ENCODE measurements around the gene ZBTB2.

The ZBTB2 gene

DNA sequence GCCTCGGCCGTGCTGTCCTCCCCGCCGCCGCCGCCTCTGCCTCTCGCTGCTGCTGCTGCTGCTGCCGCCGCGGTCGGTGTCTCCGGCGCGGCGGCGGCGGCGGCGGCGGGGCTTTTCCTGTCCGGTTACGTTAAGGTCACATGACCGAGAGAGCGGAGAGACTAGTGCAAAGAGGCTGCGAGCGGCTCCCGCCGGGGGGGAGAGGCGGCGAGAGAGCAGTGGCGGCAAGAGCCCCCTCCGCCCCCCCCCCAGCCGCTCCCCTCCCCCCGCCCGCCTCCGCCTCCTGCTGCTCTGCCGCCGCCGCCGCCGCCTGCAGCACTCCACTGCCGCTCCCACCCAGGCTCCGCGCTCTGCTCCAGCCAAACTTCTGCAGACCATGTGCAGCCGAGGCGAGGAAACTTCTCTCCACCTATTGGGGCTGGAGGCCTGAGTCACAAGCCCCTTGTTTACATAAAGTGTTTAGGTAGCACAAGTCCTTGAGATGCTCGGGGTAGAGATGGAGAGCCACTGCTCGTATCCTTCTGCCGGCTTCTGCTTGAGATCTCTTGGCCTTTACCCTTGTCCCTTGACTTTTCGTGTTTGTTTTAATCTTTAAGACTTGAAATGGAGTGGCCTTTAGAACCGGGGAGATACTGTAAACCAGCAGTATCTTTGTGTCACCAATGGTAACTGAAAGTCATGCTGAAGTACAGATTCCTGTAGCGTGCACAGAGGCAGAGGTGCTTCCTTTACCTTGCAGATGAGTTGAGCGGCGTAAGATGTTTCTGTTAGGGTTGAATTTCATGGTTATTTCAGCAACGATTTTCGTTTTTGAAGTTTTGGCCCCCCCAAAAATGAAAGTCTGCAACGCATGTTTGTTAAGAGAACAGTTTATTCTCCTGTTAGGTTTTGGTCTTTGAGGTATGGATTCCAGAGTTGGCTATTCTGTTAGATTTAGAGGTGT, at the start of gene ZBTB2:
TSS of gene ZBTB2 (minus strand) at position 89 of the 943 bp plus-strand sequence. CDS start 17,922 bp downstream, outside the sequence.
- peak; percentile 78 for DNase-seq (ENCODE audit: low spot score)

GRCh38 chr6:151440930-151441329, 49.6 kb upstream of the ZBTB2 start:
- DNase-seq (ENCODE audit: low spot score) = no peak

DNA sequence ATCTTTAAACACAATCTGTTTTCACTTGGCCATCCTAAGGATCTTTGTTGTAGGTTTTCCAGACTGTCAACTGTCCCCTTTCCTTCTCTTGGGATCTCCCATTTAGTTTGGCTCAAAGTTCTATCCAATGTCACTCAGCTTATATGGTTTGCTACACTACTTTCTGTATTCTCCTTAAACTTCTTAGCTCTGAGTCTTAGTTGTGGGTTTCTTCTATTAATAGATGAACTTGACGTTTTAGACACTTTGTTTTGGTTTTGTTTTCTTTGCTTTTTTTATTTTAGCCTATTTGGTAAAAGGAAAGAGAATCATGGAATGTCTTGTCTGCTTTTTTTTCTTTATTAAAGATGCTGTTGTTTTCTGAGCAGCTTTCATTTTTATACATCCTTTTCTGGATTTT, 49.1 kb upstream of the ZBTB2 start:
- DNase-seq (ENCODE audit: low spot score) = no peak

- no peak for DNase-seq (ENCODE audit: low spot score)
These were observed 46.0 kb upstream of the ZBTB2 start for GRCh38 chr6:151437401-151437800.

- no peak for DNase-seq (ENCODE audit: low spot score)
These were observed 45.4 kb upstream of the ZBTB2 start for GRCh38 chr6:151436802-151437201.

DNA sequence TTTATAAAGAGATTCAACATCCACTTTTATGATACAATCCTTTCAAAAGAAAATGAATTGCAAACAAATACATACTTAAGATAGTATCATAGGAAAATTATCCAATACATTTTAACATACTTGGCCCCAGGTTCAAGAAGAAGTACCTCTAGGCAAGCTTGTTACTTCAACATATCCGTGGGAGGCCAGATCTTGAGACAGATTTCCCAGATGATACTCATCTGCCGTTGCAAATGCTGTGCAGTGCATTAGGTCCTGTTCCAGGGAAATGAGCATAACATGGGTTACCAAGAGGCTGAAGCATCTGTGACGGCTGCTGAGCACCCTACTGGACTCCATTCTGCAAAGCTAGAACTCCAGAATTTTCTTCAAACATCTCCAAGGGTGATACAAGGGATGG, 44.9 kb upstream of the ZBTB2 start:
- DNase-seq (ENCODE audit: low spot score) = no peak

GRCh38 chr6:151434369-151434768, 43.0 kb upstream of the ZBTB2 start:
- DNase-seq (ENCODE audit: low spot score) = no peak

GRCh38 chr6:151432651-151433050, 41.3 kb upstream of the ZBTB2 start:
- no peak for DNase-seq (ENCODE audit: low spot score)

GRCh38 chr6:151431337-151431736, 40.0 kb upstream of the ZBTB2 start:
- no peak for DNase-seq (ENCODE audit: low spot score)

DNA sequence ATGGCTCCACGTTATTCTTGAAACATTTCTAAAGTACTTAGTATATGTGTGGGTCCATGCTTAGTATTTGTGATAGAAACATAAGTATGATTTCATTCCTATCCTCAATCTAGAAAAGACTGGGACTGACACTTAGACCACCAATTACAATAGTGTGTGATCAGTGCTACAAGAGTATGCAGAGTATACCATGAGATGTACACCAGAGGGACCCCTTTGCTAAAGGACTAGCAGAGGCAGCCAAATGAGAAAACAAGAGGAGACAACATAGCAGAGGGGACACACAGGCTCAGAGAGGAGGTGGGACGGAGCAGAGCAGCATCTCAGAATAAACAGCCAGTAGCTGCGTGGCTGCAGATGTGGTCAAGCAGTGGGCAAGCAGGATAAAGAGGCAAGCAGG, 39.5 kb upstream of the ZBTB2 start:
- DNase-seq (ENCODE audit: low spot score) = no peak

- no peak for DNase-seq (ENCODE audit: low spot score)
These were observed 36.9 kb upstream of the ZBTB2 start for GRCh38 chr6:151428093-151428735.

DNA sequence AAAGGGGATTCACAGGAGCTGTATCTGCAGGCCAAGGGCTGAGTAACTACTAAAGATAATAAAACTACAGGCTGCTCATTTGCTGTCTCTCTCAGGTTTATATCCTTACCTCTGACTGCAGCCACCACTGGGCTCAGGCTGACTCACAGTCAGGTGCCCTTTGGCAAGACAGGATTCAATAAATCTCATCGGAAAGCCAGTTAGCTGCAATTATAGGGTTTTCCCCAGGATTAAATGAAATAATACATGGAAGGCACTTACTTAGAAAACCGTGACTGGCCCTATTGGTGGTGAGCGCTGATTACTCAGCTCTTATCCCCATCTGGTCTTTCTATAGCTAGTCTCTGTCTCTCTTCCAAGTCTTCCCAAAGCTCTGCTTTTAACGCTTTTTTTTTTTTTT, 34.2 kb upstream of the ZBTB2 start:
- no peak for DNase-seq (ENCODE audit: low spot score)

DNA sequence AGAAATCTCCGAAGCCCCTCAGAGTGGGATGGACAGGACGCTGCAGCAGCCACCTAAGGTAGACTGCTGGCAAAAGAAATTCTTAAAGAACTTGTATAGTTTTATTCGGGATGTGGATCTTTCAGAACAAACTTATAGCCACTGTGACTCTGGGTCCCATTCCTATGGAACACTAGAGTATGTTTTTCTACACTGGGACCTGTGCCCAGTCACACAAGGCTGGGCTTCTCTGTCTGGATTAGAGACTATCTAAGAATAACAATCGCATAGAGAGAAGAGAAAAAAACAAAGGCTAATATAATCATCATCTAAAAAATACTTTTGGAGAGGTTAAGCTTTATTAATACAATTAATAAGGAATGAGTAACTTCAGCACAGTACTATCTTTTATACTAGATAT, 31.6 kb upstream of the ZBTB2 start:
- no peak for DNase-seq (ENCODE audit: low spot score)

GRCh38 chr6:151417477-151417876, 26.1 kb upstream of the ZBTB2 start:
- DNase-seq (ENCODE audit: low spot score) = no peak

GRCh38 chr6:151414641-151415260, 23.4 kb upstream of the ZBTB2 start:
- no peak for DNase-seq (ENCODE audit: low spot score)

DNA sequence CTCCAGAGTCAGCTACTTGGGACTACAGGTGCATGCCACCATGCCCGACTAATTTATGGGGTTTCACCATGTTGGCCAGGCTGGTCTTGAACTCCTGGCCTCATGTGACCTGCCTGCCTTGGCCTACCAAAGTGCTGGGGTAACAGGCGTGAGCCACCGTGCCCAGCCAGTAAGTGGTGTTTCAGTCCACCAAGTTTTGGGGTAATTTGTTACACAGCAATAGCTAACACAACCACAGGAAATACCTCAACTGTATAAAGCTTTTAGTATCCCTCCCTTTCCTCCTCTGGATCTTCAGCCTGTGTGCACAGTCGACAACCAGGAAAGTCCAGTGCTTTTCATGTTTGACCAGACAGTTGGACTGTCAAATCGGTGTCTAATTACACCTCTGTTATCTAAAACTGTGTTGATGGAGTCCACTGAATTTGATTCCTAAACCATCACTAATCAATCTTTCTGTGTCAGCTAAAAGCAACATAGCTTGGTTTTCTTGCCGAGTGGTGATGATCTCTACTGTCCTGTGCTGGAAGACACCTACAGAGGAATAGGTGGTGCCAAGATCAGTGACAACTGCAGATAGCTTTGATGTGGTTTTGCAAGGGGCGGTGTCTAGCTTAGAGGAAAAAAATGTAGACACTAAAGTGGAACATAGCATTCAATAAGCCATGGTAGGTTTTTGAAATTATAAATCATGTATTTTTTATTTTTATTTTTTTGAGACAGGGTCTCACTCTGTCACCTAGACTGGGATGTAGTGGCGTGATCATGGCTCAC, 22.2 kb upstream of the ZBTB2 start:
- peak; percentile 25 for DNase-seq (ENCODE audit: low spot score)

- DNase-seq (ENCODE audit: low spot score) = no peak
These were observed 21.6 kb upstream of the ZBTB2 start for GRCh38 chr6:151412909-151413308.

- DNase-seq (ENCODE audit: low spot score) = no peak
These were observed 18.3 kb upstream of the ZBTB2 start for GRCh38 chr6:151409679-151410078.

DNA sequence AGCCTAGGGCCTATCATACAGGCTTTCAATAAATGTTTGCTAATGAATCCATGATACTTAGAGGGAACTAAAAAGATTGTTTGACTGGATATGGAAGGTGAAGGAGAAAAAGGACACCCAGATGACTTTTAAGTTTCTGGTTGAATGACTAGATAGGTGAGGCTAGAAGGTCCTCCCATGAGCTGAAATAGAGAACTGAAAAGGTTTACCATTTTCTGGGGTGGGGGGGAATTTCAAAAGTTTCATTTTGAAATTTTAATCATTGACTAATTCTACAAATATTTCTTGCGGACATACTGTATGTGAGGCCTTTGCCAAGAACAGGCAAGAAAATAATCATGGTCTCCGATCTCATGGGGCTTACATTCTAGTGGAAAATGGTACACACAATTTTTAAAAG, 17.9 kb upstream of the ZBTB2 start:
- DNase-seq (ENCODE audit: low spot score) = no peak

- DNase-seq (ENCODE audit: low spot score) = no peak
These were observed 17.5 kb upstream of the ZBTB2 start for GRCh38 chr6:151408858-151409257.

DNA sequence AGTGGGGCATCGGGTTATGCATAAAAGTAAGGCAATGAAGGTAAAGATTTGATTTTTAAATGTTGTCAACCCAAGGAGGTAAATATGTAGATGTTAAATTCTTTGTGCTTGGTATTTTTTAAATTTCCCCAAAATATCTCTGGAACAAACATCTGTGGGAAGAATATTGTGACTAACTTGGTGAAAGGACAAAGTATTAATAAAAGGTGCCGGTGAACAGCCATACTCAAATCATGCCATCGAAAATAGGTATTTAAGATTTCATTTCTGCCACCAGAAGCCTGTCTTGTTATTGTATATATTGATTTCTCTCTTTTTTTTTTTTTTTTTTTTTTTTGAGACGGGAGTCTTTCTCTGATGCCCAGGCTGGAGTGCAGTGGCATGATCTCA, 12.6 kb upstream of the ZBTB2 start:
- DNase-seq (ENCODE audit: low spot score) = no peak

- DNase-seq (ENCODE audit: low spot score) = no peak
These were observed 10.9 kb upstream of the ZBTB2 start for GRCh38 chr6:151402228-151402627.

All from SW480 (cell line).